K562 (cell line): ENCODE results near the gene ITPA. TPM values are rescaled to one million over a fixed set of nuclear protein-coding genes. Genes with fewer than 3 reads are reported as not detected.

Experiments used
- CEBPB ChIP-seq: fragments of 450-650 bp; IDR thresholded peaks from 2 replicates; pipeline ENCODE4 v1.6.1; 2016; ENCODE audit warnings: missing genetic modification characterization, missing compliant biosample characterization
- CREB1 ChIP-seq, 2 experiments: sonication (generic) in 1 of 2; formaldehyde crosslinking in 1 of 2; IDR thresholded peaks; 2 replicates each; pipeline versions ENCODE4 v1.6.1 to v1.8.0; 2012 to 2022; ENCODE audit warnings: inconsistent platforms in 1 of 2, mild to moderate bottlenecking in 1 of 2, missing genetic modification reagents in 1 of 2, moderate library complexity in 1 of 2
- CTBP1 ChIP-seq: fragments of 450-650 bp; IDR thresholded peaks from 2 replicates; pipeline ENCODE4 v1.6.1; 2016; ENCODE audit warnings: borderline replicate concordance
- MBD2 ChIP-seq: sonication (generic); IDR thresholded peaks from 2 replicates; pipeline ENCODE4 v1.6.1; 2016; ENCODE audit warnings: low read depth, borderline replicate concordance
- MCM2 ChIP-seq: fragments of 450-650 bp; IDR thresholded peaks from 2 replicates; pipeline ENCODE4 v1.6.1; 2017; ENCODE audit warnings: low read depth, mild to moderate bottlenecking
- NONO ChIP-seq, 2 experiments: fragments of 200-400 bp in 1 of 2; fragments of 450-650 bp in 1 of 2; formaldehyde crosslinking in 1 of 2; IDR thresholded peaks; 2 replicates each; pipeline ENCODE4 v1.6.1; 2017; ENCODE audit warnings: low read depth in 2 of 2, mild to moderate bottlenecking in 2 of 2, moderate library complexity in 2 of 2, low read length in 1 of 2
- POLR2H ChIP-seq: IDR thresholded peaks from 2 replicates; pipeline ENCODE4 v1.6.1; 2016; ENCODE audit warnings: missing genetic modification characterization, low read depth, mild to moderate bottlenecking, control low read depth, missing compliant biosample characterization, moderate library complexity
- SAFB2 ChIP-seq: fragments of 200-400 bp; formaldehyde crosslinking; IDR thresholded peaks from 2 replicates; pipeline ENCODE4 v1.6.1; 2018; ENCODE audit warnings: borderline replicate concordance, low read length, low read depth, moderate library complexity; ENCODE audit not compliant: severe bottlenecking
- SRF ChIP-seq, 2 experiments: fragments of 250-450, 450-650 bp in 1 of 2; sonication (Bioruptor Pico) in 1 of 2; sonication (generic) in 1 of 2; formaldehyde crosslinking; IDR thresholded peaks; 2 replicates each; pipeline versions ENCODE4 v1.5.0 to v1.5.1; 2020 to 2022; ENCODE audit warnings: mild to moderate bottlenecking in 1 of 2, missing genetic modification reagents in 1 of 2
- ZFP1 ChIP-seq: fragments of 450-650 bp; formaldehyde crosslinking; IDR thresholded peaks from 2 replicates; pipeline ENCODE4 v1.4.0; 2020; ENCODE audit warnings: mild to moderate bottlenecking, mixed read lengths
- ZFX ChIP-seq: sonication (generic); formaldehyde crosslinking; IDR thresholded peaks from 2 replicates; pipeline ENCODE4 v1.8.0; 2022; ENCODE audit warnings: mild to moderate bottlenecking, missing genetic modification reagents, moderate library complexity
- ZNF212 ChIP-seq: fragments of 450-650 bp; formaldehyde crosslinking; IDR thresholded peaks from 2 replicates; pipeline ENCODE4 v1.4.0; 2020; ENCODE audit warnings: mild to moderate bottlenecking
- ZNF436 ChIP-seq: fragments of 250-450, 450-650 bp; sonication (Bioruptor Pico); formaldehyde crosslinking; IDR thresholded peaks from 2 replicates; pipeline ENCODE4 v1.7.0; 2020; ENCODE audit warnings: mild to moderate bottlenecking
- ZSCAN32 ChIP-seq: fragments of 450-650 bp; formaldehyde crosslinking; IDR thresholded peaks from 2 replicates; pipeline ENCODE4 v1.4.0; 2020; ENCODE audit warnings: mild to moderate bottlenecking, moderate library complexity
- polyA plus RNA-seq, 8 experiments: library from polyadenylated mRNA; depleted of rRNA in 4 of 8; stranded (reverse) in 5 of 8; unstranded in 3 of 8; fragments of >200 nt; fragmentation: Nextera tagmentation in 2 of 8; fragmentation: Illumina TruSeq in 1 of 8; extraction: Ambion mirVana in 2 of 8; extraction: Trizol in 1 of 8; gene quantifications; 2 replicates each; pipeline versions ENCODE4 v1.2.1 to v1.2.3, GENCODE V29; 2011 to 2014; ENCODE audit warnings: inconsistent platforms in 1 of 8, missing spikeins in 1 of 8
- total RNA-seq, 7 experiments: library from RNA; depleted of rRNA in 6 of 7; stranded (reverse); fragments of >200 nt in 6 of 7; fragmentation: Illumina TruSeq in 2 of 7; extraction: Trizol in 2 of 7; gene quantifications; 2 replicates each; pipeline versions ENCODE4 v1.2.1 to v1.2.3, GENCODE V29; 2011 to 2021; ENCODE audit warnings: low replicate concordance in 1 of 7
- TF ChIP-seq, protein P1 (sequence below): sonication (generic); formaldehyde crosslinking; IDR thresholded peaks from 2 replicates; pipeline ENCODE4 v1.8.0; 2022; ENCODE audit warnings: missing genetic modification reagents, mild to moderate bottlenecking, moderate library complexity, borderline replicate concordance
- TF ChIP-seq, protein P2 (sequence below): sonication (generic); formaldehyde crosslinking; IDR thresholded peaks from 2 replicates; pipeline ENCODE4 v1.8.1; 2022; ENCODE audit warnings: missing genetic modification reagents
- TF ChIP-seq, protein P3 (sequence below), 2 experiments: fragments of 450-650 bp; IDR thresholded peaks; 2 replicates each; pipeline ENCODE4 v1.6.1; 2016
- TF ChIP-seq, protein P4 (sequence below): fragments of 450-650 bp; formaldehyde crosslinking; IDR thresholded peaks from 2 replicates; pipeline ENCODE4 v1.4.0; 2022; ENCODE audit warnings: mild to moderate bottlenecking, moderate library complexity
- TF ChIP-seq, protein P5 (sequence below): IDR thresholded peaks from 2 replicates; pipeline ENCODE4 v1.6.1; 2012; ENCODE audit warnings: low read depth, low read length, improper control_type of control experiment, borderline replicate concordance
- TF ChIP-seq, protein P6 (sequence below): sonication (generic); formaldehyde crosslinking; IDR thresholded peaks from 2 replicates; pipeline ENCODE4 v1.8.0; 2022; ENCODE audit warnings: missing genetic modification reagents, mild to moderate bottlenecking, borderline replicate concordance

ITPA gene
- total and polyA plus RNA-seq, 9 of the 15 experiments (the other 6 are each of a cell fraction or from before 2014, with no cell fraction given): 5.0 to 79.7 (median 36.7) TPM

DNA sequence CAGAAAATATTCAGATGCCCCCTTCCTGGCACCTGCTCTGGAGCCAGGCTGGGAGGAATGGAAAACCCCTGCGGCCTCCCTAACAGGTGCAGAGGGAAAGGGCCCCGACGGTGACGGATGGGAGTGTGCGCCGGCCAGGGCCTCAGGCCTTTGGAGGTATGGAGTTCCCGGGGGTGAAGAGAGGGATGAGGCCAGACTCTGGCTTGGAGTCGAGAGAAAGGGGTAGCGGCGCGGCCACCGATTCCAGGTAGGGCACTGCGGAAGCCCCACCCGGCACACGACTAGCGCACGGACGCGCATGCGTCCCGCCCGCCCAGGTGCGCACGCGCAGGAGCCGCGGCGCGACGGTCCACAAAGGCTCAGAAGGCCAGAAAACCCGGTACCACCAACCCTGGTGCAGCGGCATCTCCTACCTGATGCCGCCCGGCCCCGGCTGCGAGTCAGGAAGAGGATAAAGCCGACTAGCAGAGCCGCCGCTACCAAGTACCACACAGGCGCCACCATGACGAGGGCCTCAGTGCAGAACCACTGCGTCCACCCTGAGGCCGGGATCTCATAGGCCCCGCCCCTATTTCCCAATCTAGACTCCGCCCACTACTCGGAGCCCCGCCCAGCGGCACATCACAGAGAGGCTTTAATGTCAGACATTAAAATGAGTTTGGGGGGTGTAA is 5.0 kb upstream of the ITPA start, which contains the start of gene DDRGK1 (continued):
- TF ChIP-seq ZFP1 (CRISPR knock-in tag) (no peak), SRF (CRISPR knock-in tag; IDR thresholded peaks at IDR 0.05) (no peak), CEBPB (tag) (peak; percentile 97), NONO (IDR thresholded peaks at IDR 0.05; ENCODE audit: low read depth in 2 of 2, low read length in 1 of 2) (no peak), ZFX (CRISPR knock-in tag) (peak; percentile 97), ZNF212 (no peak), MCM2 (no peak), CREB1 (IDR thresholded peaks at IDR 0.05) (no peak; the same call in 1 of the 2 replicates), CREB1 (CRISPR knock-in tag; IDR thresholded peaks at IDR 0.05) (peak; percentile 55; the same call in 1 of the 2 replicates), SAFB2 (no peak), POLR2H (tag) (no peak), ZNF436 (CRISPR knock-in tag) (no peak), ZSCAN32 (CRISPR knock-in tag) (no peak), MBD2 (0 out of 2 replicates have a peak, but pooled peaks have one; percentile 17), CTBP1 (0 out of 2 replicates have a peak, but pooled peaks have one; percentile 34)
- TF ChIP-seq, protein P1, sequence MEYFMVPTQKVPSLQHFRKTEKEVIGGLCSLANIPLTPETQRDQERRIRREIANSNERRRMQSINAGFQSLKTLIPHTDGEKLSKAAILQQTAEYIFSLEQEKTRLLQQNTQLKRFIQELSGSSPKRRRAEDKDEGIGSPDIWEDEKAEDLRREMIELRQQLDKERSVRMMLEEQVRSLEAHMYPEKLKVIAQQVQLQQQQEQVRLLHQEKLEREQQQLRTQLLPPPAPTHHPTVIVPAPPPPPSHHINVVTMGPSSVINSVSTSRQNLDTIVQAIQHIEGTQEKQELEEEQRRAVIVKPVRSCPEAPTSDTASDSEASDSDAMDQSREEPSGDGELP: peak; percentile 45
- TF ChIP-seq, protein P2, sequence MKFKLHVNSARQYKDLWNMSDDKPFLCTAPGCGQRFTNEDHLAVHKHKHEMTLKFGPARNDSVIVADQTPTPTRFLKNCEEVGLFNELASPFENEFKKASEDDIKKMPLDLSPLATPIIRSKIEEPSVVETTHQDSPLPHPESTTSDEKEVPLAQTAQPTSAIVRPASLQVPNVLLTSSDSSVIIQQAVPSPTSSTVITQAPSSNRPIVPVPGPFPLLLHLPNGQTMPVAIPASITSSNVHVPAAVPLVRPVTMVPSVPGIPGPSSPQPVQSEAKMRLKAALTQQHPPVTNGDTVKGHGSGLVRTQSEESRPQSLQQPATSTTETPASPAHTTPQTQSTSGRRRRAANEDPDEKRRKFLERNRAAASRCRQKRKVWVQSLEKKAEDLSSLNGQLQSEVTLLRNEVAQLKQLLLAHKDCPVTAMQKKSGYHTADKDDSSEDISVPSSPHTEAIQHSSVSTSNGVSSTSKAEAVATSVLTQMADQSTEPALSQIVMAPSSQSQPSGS (CRISPR knock-in tag): no peak
- TF ChIP-seq, protein P3, sequence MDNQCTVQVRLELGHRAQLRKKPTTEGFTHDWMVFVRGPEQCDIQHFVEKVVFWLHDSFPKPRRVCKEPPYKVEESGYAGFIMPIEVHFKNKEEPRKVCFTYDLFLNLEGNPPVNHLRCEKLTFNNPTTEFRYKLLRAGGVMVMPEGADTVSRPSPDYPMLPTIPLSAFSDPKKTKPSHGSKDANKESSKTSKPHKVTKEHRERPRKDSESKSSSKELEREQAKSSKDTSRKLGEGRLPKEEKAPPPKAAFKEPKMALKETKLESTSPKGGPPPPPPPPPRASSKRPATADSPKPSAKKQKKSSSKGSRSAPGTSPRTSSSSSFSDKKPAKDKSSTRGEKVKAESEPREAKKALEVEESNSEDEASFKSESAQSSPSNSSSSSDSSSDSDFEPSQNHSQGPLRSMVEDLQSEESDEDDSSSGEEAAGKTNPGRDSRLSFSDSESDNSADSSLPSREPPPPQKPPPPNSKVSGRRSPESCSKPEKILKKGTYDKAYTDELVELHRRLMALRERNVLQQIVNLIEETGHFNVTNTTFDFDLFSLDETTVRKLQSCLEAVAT (IDR thresholded peaks at IDR 0.05): no peak
- TF ChIP-seq, protein P4, sequence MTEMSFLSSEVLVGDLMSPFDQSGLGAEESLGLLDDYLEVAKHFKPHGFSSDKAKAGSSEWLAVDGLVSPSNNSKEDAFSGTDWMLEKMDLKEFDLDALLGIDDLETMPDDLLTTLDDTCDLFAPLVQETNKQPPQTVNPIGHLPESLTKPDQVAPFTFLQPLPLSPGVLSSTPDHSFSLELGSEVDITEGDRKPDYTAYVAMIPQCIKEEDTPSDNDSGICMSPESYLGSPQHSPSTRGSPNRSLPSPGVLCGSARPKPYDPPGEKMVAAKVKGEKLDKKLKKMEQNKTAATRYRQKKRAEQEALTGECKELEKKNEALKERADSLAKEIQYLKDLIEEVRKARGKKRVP (CRISPR knock-in tag): no peak
- TF ChIP-seq, protein P5, sequence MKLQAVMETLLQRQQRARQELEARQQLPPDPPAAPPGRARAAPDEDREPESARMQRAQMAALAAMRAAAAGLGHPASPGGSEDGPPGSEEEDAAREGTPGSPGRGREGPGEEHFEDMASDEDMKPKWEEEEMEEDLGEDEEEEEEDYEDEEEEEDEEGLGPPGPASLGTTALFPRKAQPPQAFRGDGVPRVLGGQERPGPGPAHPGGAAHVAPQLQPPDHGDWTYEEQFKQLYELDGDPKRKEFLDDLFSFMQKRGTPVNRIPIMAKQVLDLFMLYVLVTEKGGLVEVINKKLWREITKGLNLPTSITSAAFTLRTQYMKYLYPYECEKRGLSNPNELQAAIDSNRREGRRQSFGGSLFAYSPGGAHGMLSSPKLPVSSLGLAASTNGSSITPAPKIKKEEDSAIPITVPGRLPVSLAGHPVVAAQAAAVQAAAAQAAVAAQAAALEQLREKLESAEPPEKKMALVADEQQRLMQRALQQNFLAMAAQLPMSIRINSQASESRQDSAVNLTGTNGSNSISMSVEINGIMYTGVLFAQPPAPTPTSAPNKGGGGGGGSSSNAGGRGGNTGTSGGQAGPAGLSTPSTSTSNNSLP: no peak
- TF ChIP-seq, protein P6, sequence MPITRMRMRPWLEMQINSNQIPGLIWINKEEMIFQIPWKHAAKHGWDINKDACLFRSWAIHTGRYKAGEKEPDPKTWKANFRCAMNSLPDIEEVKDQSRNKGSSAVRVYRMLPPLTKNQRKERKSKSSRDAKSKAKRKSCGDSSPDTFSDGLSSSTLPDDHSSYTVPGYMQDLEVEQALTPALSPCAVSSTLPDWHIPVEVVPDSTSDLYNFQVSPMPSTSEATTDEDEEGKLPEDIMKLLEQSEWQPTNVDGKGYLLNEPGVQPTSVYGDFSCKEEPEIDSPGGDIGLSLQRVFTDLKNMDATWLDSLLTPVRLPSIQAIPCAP (CRISPR knock-in tag): no peak
